A549 (cell line): Measurements from ENCODE around the gene PITX3. TPM values are rescaled to one million over a fixed set of nuclear protein-coding genes. Genes with fewer than 3 reads are reported as not detected.

Source experiments
- ATAC-seq, 2 experiments: fragments of 200-7000 bp in 1 of 2; fragments of >200 bp in 1 of 2; cut with Nextera tagmentation in 1 of 2; cut with Tn5 transposase in 1 of 2; 3 replicates each; pipeline versions ENCODE4 v1.8.0 to v1.9.1; 2018 to 2020; ENCODE audit warnings: mild to moderate bottlenecking in 1 of 2, moderate library complexity in 1 of 2
- CTCF ChIA-PET: fragments of 300-600 bp; sonication (Branson Sonifier 250); formaldehyde crosslinking; extraction: SDS; loops from one replicate; lab custom pipeline; 2021; ENCODE audit warnings: antibody characterized with exemption, inconsistent platforms; lab: Yijun Ruan, JAX
- POLR2A ChIA-PET: fragments of 350-600 bp; formaldehyde crosslinking; extraction: SDS; loops from one replicate; lab custom pipeline; 2021; ENCODE audit warnings: antibody characterized with exemption, inconsistent platforms; lab: Yijun Ruan, JAX
- DNase-seq, 2 experiments: peaks; one replicate each; pipeline versions ENCODE4 v3.0.0 to v3.0.0-alpha.2; 2011 to 2016; ENCODE audit warnings: low read depth in 1 of 2, low spot score in 1 of 2
- FAIRE-seq: peaks from 2 replicates; lab custom pipeline; 2011; peaks lifted over from hg19 to GRCh38; lab: Jason Lieb, UNC
- H3K27ac ChIP-seq, 2 experiments: fragments of >200 bp; sonication (Bioruptor Twin); formaldehyde crosslinking; 3 replicates each; pipeline ENCODE4 v1.5.1; 2016 to 2017
- H3K4me1 ChIP-seq: fragments of >200 bp; sonication (Bioruptor Twin); formaldehyde crosslinking; 3 replicates; pipeline ENCODE4 v1.6.1; 2016
- H3K4me2 ChIP-seq: fragments of >200 bp; sonication (Bioruptor Twin); formaldehyde crosslinking; 3 replicates; pipeline ENCODE4 v1.6.1; 2016
- H3K4me3 ChIP-seq: fragments of >200 bp; sonication (Bioruptor Twin); formaldehyde crosslinking; 3 replicates; pipeline ENCODE4 v1.5.1; 2016
- H3K9me3 ChIP-seq: fragments of >200 bp; sonication (Bioruptor Twin); formaldehyde crosslinking; 3 replicates; pipeline ENCODE4 v1.6.1; 2016
- CHD2 ChIP-seq: fragments of 150-350 bp; IDR thresholded peaks from 2 replicates; pipeline ENCODE4 v1.6.1; 2014; ENCODE audit warnings: low read length; ENCODE audit not compliant: partially characterized antibody
- CHD4 ChIP-seq: fragments of 200-600 bp; sonication (generic); IDR thresholded peaks from 2 replicates; pipeline ENCODE4 v1.6.1; 2016; ENCODE audit warnings: antibody characterized with exemption, mild to moderate bottlenecking, borderline replicate concordance
- CTCF ChIP-seq: fragments of >200 bp; sonication (Bioruptor Twin); formaldehyde crosslinking; IDR thresholded peaks from 3 replicates; pipeline ENCODE4 v1.5.1; 2016
- EP300 ChIP-seq, 2 experiments: fragments of >200 bp; sonication (Bioruptor Twin); formaldehyde crosslinking; IDR thresholded peaks; 2 replicates in 1 of 2; 3 replicates in 1 of 2; pipeline ENCODE4 v1.6.1; 2016 to 2017
- FOSL2 ChIP-seq, 2 experiments: fragments of 450-650 bp in 1 of 2; fragments of >200 bp in 1 of 2; sonication (Bioruptor Twin) in 1 of 2; formaldehyde crosslinking; IDR thresholded peaks; 2 replicates each; pipeline versions ENCODE4 v1.5.0 to v1.6.1; 2016 to 2020; ENCODE audit warnings: mild to moderate bottlenecking in 1 of 2, moderate library complexity in 1 of 2
- GATA3 ChIP-seq: IDR thresholded peaks from 2 replicates; pipeline ENCODE4 v1.6.1; 2012; ENCODE audit warnings: borderline replicate concordance
- HDAC2 ChIP-seq: fragments of 200-600 bp; sonication (generic); IDR thresholded peaks from 2 replicates; pipeline ENCODE4 v1.6.1; 2016
- HOXB13 ChIP-seq: fragments of 250-450 bp; sonication (Bioruptor Pico); IDR thresholded peaks from 2 replicates; pipeline ENCODE4 v1.5.0; 2020; ENCODE audit warnings: low read depth, mild to moderate bottlenecking, moderate library complexity
- KDM5A ChIP-seq: fragments of 200-600 bp; sonication (generic); IDR thresholded peaks from 2 replicates; pipeline ENCODE4 v1.6.1; 2016; ENCODE audit warnings: antibody characterized with exemption, mild to moderate bottlenecking
- MAFK ChIP-seq: fragments of 450-650 bp; IDR thresholded peaks from 2 replicates; pipeline ENCODE4 v1.6.1; 2014; ENCODE audit not compliant: partially characterized antibody
- NFE2L2 ChIP-seq: fragments of 150-350 bp; conservative IDR thresholded peaks from 2 replicates; pipeline ENCODE4 v1.6.1; 2014; ENCODE audit warnings: low read length
- PBX3 ChIP-seq: IDR thresholded peaks from 2 replicates; pipeline ENCODE4 v1.6.1; 2012
- POLR2A ChIP-seq: IDR thresholded peaks from 2 replicates; pipeline ENCODE4 v1.6.1; 2012; ENCODE audit warnings: mild to moderate bottlenecking, low read length
- POLR2AphosphoS2 ChIP-seq: conservative IDR thresholded peaks from 2 replicates; pipeline ENCODE4 v1.6.1; 2012; ENCODE audit warnings: low read length, improper control_type of control experiment, inconsistent platforms
- RNF2 ChIP-seq: fragments of 200-600 bp; sonication (generic); IDR thresholded peaks from 2 replicates; pipeline ENCODE4 v1.6.1; 2016; ENCODE audit warnings: low read depth, mild to moderate bottlenecking, antibody characterized with exemption, moderate library complexity, borderline replicate concordance
- SMC3 ChIP-seq: fragments of >200 bp; sonication (Bioruptor Twin); formaldehyde crosslinking; IDR thresholded peaks from 3 replicates; pipeline ENCODE4 v1.6.1; 2018; ENCODE audit warnings: inconsistent platforms
- TP53 ChIP-seq: fragments of 250-450 bp; sonication (Bioruptor Pico); IDR thresholded peaks from 2 replicates; pipeline ENCODE4 v1.5.0; 2021; ENCODE audit warnings: mild to moderate bottlenecking, moderate library complexity
- ZFP36 ChIP-seq: fragments of 450-650 bp; IDR thresholded peaks from 2 replicates; pipeline ENCODE4 v1.6.1; 2014; ENCODE audit warnings: borderline replicate concordance; ENCODE audit not compliant: partially characterized antibody
- WGBS: methylation state at CpG from one replicate; pipeline ENCODE4 v1.1.6; 2017; ENCODE audit errors: missing lambda C conversion rate; 5-methylcytosine and 5-hydroxymethylcytosine counted together
- polyA plus RNA-seq, 4 experiments: library from polyadenylated mRNA; depleted of rRNA in 3 of 4; stranded (reverse); fragments of >200 nt; fragmentation: RNase III in 1 of 4; extraction: RNeasy Plus Mini Kit Qiagen cat#74134 plus additional on column Dnase treatment in 1 of 4; gene quantifications; 2 replicates in 3 of 4; 3 replicates in 1 of 4; pipeline ENCODE4 v1.2.3, GENCODE V29; 2011 to 2017
- TF ChIP-seq, protein P1 (sequence below): IDR thresholded peaks from 2 replicates; pipeline ENCODE4 v1.6.1; 2012; ENCODE audit warnings: low read depth, borderline replicate concordance
- TF ChIP-seq, protein P2 (sequence below): fragments of >200 bp; sonication (Bioruptor Twin); formaldehyde crosslinking; IDR thresholded peaks from 3 replicates; pipeline ENCODE4 v1.6.1; 2016

The PITX3 gene
- polyA plus RNA-seq, 2 of the 4 experiments (the other 2 are of a cell fraction) = 0.09 TPM; not detected in 1

- TF ChIP-seq, protein P1, sequence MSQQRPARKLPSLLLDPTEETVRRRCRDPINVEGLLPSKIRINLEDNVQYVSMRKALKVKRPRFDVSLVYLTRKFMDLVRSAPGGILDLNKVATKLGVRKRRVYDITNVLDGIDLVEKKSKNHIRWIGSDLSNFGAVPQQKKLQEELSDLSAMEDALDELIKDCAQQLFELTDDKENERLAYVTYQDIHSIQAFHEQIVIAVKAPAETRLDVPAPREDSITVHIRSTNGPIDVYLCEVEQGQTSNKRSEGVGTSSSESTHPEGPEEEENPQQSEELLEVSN = no peak
- no peak for TF ChIP-seq HDAC2
- no peak for TF ChIP-seq CTCF
Measured at GRCh38 chr10:102264371-102264770, 23.1 kb upstream of the PITX3 start (continued).

- FAIRE-seq = no peak
- H3K4me2 ChIP-seq = no peak overlapping the region
- H3K4me3 ChIP-seq = no peak overlapping the region
- H3K9me3 ChIP-seq = no peaks in the 10 kb centered on the region
- TF ChIP-seq ZFP36 (no peak), HDAC2 (no peak), RNF2 (no peak), FOSL2 (IDR thresholded peaks at IDR 0.05) (no peak), FOSL2 (CRISPR knock-in tag; IDR thresholded peaks at IDR 0.05) (no peak), GATA3 (no peak), HOXB13 (CRISPR knock-in tag) (no peak), TP53 (no peak), CHD4 (no peak), MAFK (no peak)
- TF ChIP-seq, protein P2, sequence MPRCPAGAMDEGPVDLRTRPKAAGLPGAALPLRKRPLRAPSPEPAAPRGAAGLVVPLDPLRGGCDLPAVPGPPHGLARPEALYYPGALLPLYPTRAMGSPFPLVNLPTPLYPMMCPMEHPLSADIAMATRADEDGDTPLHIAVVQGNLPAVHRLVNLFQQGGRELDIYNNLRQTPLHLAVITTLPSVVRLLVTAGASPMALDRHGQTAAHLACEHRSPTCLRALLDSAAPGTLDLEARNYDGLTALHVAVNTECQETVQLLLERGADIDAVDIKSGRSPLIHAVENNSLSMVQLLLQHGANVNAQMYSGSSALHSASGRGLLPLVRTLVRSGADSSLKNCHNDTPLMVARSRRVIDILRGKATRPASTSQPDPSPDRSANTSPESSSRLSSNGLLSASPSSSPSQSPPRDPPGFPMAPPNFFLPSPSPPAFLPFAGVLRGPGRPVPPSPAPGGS = no peak
- TF ChIP-seq, protein P1 = no peak
- ChIA-PET POLR2A (no interaction called here), CTCF (interaction anchor here (1.3 to 2.9 kb wide), 5 partner anchors 31 to 90 kb away, joined by 3 to 14 read pairs (median 3); no protein-coding TSS in a partner anchor)
- WGBS = 86% methylated on average over 4 of the region's 4 CpGs
- DNase-seq = no peak
- no peak for ATAC-seq
- H3K4me1 ChIP-seq = no peaks in the 10 kb centered on the region
- no peak overlapping the region for H3K27ac ChIP-seq
Measured at GRCh38 chr10:102262744-102263370, 21.5 kb upstream of the PITX3 start.

DNA sequence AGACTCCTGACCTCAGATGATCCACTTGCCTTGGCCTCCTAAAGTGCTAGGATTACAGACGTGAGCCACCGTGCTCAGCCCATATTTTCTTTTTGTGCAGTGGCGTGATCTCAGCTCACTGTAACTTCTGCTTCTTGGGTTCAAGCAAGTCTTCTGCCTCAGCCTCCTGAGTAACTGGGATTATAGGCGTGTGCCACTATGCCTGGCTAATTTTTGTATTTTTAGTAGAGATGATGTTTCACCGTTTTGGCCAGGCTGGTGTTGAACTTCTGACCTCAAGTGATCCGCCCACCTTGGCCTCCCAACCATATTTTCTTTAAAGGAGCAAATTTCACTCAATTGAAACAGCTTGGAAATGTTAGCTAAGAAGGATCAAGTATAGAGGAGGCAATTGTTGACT is 20.5 kb upstream of the PITX3 start:
- 81% methylated on average over 6 of the region's 6 CpGs for WGBS
- FAIRE-seq (no peak), DNase-seq (no peak), ATAC-seq (no peak)
- Histone ChIP-seq H3K27ac (no peak overlapping the region), H3K9me3 (no peaks in the 10 kb centered on the region), H3K4me1 (no peaks in the 10 kb centered on the region), H3K4me3 (no peak overlapping the region), H3K4me2 (no peak overlapping the region)
- ChIA-PET CTCF (interaction anchor here (1.0 to 2.9 kb wide), 4 partner anchors 8 to 32 kb away, joined by 5 to 14 read pairs (median 8); no protein-coding TSS in a partner anchor), POLR2A (no interaction called here)
- no peak for TF ChIP-seq KDM5A
- no peak for TF ChIP-seq EP300 (IDR thresholded peaks at IDR 0.05)
- no peak for TF ChIP-seq CHD2
- TF ChIP-seq FOSL2 (IDR thresholded peaks at IDR 0.05) = no peak
- no peak for TF ChIP-seq FOSL2 (CRISPR knock-in tag; IDR thresholded peaks at IDR 0.05)
- TF ChIP-seq CTCF = no peak
- no peak for TF ChIP-seq POLR2A
- no peak for TF ChIP-seq SMC3
- no peak for TF ChIP-seq RNF2
- TF ChIP-seq, protein P1 = no peak
- TF ChIP-seq PBX3 = no peak
- TF ChIP-seq POLR2AphosphoS2 = no peak
- no peak for TF ChIP-seq NFE2L2
